ENCODE data around the gene C1orf21. TPM values are rescaled to one million over a fixed set of nuclear protein-coding genes. Genes with fewer than 3 reads are reported as not detected.

C1orf21 gene
- total RNA-seq, 2 donors from 2014 or later: 68.1 to 81.1 TPM

DNA sequence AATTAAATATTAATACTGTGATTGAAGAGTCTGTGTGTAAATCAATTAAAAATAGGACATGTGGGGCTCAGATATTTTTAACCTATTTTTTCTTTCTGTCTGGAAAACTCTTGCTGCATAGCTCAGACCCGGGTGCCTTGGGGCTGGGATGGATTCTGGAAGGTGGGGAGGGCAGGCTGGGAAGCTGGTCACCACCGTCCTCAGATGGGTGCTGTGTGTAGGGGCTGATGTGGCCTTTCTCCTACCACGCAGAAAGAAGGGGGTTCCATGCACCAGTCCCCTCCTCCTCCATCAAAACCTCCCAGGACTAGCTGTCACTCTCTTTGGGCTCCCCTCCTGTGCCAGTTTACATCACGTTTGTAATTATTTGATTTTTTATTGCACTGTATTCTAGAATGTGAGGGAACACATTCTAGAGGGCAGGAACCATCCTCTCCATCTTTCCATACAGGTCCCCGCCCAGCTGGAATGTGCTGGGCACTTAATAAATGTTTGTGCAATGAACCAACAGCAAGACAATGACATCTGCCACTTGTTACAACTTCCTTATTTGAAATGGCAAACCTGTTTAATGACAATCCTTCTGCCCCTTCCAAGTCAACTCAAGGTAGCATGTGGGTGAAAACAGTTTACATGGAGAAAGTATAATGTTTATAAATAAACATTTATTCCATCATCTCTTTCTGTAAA, 263.5 kb downstream of the C1orf21 start:
- no peaks in the 10 kb centered on the region for H3K9me3 ChIP-seq
- H3K4me1 ChIP-seq: no peaks in the 10 kb centered on the region
- H3K9ac ChIP-seq (ENCODE audit: low read depth in 2 of 2, low read length in 2 of 2): no peak overlapping the region
- no peak overlapping the region for H3K4me3 ChIP-seq
- no peak overlapping the region for H3K27ac ChIP-seq
- no peaks in the 10 kb centered on the region for H3K27me3 ChIP-seq
- DNase-seq: no peak
- TF ChIP-seq, protein P1, sequence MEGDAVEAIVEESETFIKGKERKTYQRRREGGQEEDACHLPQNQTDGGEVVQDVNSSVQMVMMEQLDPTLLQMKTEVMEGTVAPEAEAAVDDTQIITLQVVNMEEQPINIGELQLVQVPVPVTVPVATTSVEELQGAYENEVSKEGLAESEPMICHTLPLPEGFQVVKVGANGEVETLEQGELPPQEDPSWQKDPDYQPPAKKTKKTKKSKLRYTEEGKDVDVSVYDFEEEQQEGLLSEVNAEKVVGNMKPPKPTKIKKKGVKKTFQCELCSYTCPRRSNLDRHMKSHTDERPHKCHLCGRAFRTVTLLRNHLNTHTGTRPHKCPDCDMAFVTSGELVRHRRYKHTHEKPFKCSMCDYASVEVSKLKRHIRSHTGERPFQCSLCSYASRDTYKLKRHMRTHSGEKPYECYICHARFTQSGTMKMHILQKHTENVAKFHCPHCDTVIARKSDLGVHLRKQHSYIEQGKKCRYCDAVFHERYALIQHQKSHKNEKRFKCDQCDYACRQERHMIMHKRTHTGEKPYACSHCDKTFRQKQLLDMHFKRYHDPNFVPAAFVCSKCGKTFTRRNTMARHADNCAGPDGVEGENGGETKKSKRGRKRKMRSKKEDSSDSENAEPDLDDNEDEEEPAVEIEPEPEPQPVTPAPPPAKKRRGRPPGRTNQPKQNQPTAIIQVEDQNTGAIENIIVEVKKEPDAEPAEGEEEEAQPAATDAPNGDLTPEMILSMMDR (IDR thresholded peaks at IDR 0.05): no peak
- no peaks in the 10 kb centered on the region for H3K36me3 ChIP-seq
- intact Hi-C loops (cut with DNase I): loop anchor here (10.0 kb wide), 1 partner anchor 86 kb away; no protein-coding TSS in a partner anchor

DNA sequence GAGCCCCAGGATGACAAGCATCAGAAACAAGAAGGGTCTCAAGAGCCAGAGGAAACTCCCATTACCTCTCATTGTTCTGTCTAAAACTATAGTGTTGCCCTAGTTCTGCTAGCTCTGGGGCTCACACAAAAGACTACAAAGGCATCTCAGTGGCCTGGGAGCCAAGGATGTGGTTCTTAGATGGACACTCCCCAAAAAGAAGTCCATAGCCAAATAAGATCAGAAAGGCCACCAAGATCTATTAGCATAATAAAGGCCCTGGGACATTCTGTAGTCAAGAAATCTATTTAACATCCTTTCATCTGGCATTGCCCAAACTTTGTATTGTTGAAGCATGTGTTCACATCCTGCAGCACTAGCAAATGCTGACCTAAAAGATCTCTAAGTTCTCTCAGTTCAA, 268.4 kb downstream of the C1orf21 start:
- Histone ChIP-seq H3K36me3 (no peaks in the 10 kb centered on the region), H3K4me1 (no peaks in the 10 kb centered on the region), H3K4me3 (no peak overlapping the region), H3K27me3 (no peaks in the 10 kb centered on the region), H3K27ac (no peak overlapping the region), H3K9ac (ENCODE audit: low read depth in 2 of 2, low read length in 2 of 2) (no peak overlapping the region), H3K9me3 (no peaks in the 10 kb centered on the region)
- intact Hi-C loops (cut with DNase I): loop anchor here (10.0 kb wide), 1 partner anchor 90 kb away; no protein-coding TSS in a partner anchor
- DNase-seq: no peak
- TF ChIP-seq, protein P1 (IDR thresholded peaks at IDR 0.05): no peak

DNA sequence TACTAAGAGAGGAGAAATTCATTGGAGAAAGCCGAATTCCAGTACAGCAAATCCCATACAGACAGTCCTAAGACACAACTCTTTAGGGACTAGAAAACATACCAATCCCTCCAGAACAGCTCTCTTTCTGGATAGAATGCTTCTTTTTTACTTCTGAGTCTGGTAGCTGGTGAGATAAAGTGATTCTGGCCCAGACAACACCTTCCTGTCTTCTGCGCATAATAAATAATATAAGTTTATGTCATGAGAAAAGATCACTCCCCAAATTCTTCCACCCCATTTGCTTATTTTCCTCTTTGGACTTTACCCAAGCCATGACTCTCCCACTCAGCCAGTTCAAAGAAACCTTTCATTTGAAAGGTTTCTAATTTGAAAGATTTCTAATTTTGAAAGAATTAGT, 269.4 kb downstream of the C1orf21 start:
- H3K27ac ChIP-seq: no peak overlapping the region
- no peaks in the 10 kb centered on the region for H3K4me1 ChIP-seq
- H3K4me3 ChIP-seq: no peak overlapping the region
- H3K9ac ChIP-seq (ENCODE audit: low read depth in 2 of 2, low read length in 2 of 2): no peak overlapping the region
- intact Hi-C loops (cut with DNase I): loop anchor here (10.0 kb wide), 1 partner anchor 91 kb away; no protein-coding TSS in a partner anchor
- no peak for DNase-seq
- no peaks in the 10 kb centered on the region for H3K36me3 ChIP-seq
- TF ChIP-seq, protein P1 (IDR thresholded peaks at IDR 0.05): no peak
- H3K27me3 ChIP-seq: no peaks in the 10 kb centered on the region
- H3K9me3 ChIP-seq: no peaks in the 10 kb centered on the region

DNA sequence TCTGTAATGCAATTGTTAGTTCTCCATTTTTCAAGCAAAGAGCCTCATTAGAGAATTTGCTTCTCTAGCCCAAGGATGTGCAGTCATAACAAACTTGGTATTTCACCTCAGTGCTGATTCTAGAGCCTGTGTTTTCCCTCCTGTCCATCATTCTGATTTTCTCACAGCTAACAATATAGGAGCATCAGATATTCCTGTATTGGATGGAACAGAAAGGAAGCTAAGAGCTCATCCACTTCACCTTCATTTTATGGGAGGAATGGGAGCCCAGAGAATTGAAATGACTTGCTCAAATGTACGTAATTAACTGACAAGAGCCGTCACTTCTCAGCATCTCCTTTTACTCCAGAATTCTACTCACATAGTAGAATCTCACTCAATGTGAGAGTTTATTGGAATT, 271.2 kb downstream of the C1orf21 start:
- Histone ChIP-seq H3K4me1 (no peaks in the 10 kb centered on the region), H3K9me3 (no peaks in the 10 kb centered on the region), H3K27me3 (no peaks in the 10 kb centered on the region), H3K4me3 (no peak overlapping the region), H3K27ac (no peak overlapping the region), H3K36me3 (no peaks in the 10 kb centered on the region), H3K9ac (ENCODE audit: low read depth in 2 of 2, low read length in 2 of 2) (no peak overlapping the region)
- intact Hi-C loops (cut with DNase I): loop anchor here (10.0 kb wide), 1 partner anchor 93 kb away; no protein-coding TSS in a partner anchor
- TF ChIP-seq, protein P1 (IDR thresholded peaks at IDR 0.05): no peak
- no peak for DNase-seq

DNA sequence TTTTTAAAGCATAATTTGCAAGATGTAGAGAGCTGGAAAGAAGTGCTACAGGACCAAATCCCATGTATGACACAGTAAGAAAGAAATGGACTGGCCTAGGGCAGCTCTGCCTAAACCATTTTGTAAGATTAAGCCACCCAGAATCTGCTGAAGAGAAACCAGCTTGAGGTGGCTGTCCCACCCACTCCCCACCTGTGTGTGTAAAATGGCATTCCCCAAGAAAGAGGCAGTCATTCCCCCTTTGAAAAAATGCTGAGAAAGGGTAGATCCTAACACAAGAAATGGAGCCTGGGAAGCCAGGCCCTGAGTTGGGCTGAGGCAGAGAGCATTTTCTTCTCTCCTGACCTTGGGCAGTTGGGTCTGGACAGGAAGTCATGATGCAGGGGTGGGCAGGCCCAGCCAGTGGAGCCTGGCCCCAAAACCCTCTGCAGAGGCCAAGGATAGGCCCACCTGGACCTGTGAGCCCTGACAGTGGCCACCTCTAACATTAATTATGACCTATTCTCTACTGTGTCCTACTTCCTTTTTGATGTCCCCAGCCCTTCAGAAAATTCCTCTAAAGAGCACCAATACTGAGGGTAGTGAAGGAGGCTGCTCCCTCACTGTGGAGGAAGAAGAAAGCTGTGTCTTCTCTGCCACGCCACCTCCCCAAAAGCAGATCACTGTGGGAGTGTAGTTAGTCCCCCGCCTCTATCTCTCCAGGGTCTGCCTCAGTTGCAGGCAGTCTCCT, 273.8 kb downstream of the C1orf21 start:
- intact Hi-C loops (cut with DNase I): loop anchor here (10.0 kb wide), 3 partner anchors 276 to 586 kb away; partner anchors contain the start of gene C1orf21
- no peaks in the 10 kb centered on the region for H3K9me3 ChIP-seq
- no peak overlapping the region for H3K4me3 ChIP-seq
- DNase-seq: no peak
- H3K27me3 ChIP-seq: no peaks in the 10 kb centered on the region
- H3K4me1 ChIP-seq: no peaks in the 10 kb centered on the region
- H3K9ac ChIP-seq (ENCODE audit: low read depth in 2 of 2, low read length in 2 of 2): no peak overlapping the region
- no peak overlapping the region for H3K27ac ChIP-seq
- H3K36me3 ChIP-seq: no peaks in the 10 kb centered on the region
- TF ChIP-seq, protein P1 (IDR thresholded peaks at IDR 0.05): no peak
